ENCODE results near the gene EIF4G1. TPM values are rescaled to one million over a fixed set of nuclear protein-coding genes. Genes with fewer than 3 reads are reported as not detected.

Gene EIF4G1
- total RNA-seq, 1 experiment from 2014 or later = 496 TPM

DNA sequence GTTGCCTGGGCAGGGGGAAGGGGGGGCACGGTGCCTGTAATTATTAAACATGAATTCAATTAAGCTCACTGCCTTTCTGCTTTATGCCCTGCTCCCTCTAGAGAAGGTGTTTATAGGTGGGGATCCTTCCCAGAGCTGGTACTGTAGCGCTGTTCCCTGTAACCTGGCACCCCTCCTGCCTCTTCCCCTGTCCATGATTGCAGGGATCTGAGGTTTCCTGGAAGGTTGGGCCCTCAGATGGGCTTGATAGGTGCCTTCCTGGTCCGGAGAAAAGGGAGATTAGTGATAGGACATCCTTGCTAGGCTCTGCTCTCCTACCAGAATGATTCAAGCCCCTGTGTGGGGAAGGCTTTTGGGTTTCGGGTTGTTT, 20.9 kb downstream of the EIF4G1 start:
- peak overlapping the region; percentile 85 for H3K27ac ChIP-seq (ENCODE audit: low read depth, low read length)
- H3K9me3 ChIP-seq (ENCODE audit: control insufficient read depth in 1 of 2, insufficient read depth in 1 of 2, low read depth in 1 of 2, low read length in 2 of 2) = no peaks in the 10 kb centered on the region
- H3K4me2 ChIP-seq (ENCODE audit: low read length) = peak overlapping the region; percentile 90
- no peaks in the 10 kb centered on the region for H3K27me3 ChIP-seq (ENCODE audit: insufficient read depth, low read length)
- no peak for DNase-seq (ENCODE audit: low read depth, low spot score)
- no peaks in the 10 kb centered on the region for H3K9me2 ChIP-seq (ENCODE audit: insufficient read depth)
- H3K36me3 ChIP-seq (ENCODE audit: control insufficient read depth in 1 of 2, insufficient read depth in 2 of 2, low read length in 2 of 2) = peaks cover 32 to 44% of the 10 kb centered on the region in 2 experiments
- intact Hi-C loops (cut with micrococcal nuclease) = no loop called here
- peaks cover 54% of the 10 kb centered on the region for H3K79me2 ChIP-seq (ENCODE audit: insufficient read depth, low read length)
- no peak overlapping the region for H2AFZ ChIP-seq (ENCODE audit: low read depth, low read length, poor library complexity, severe bottlenecking)
- H4K20me1 ChIP-seq (ENCODE audit: insufficient read depth) = peaks cover 28% of the 10 kb centered on the region; the same call in 1 of the 2 replicates
- no TSS peak for BruUV-seq (replicated peaks)
- POLR2A ChIA-PET = no interaction called here
- ATAC-seq = peak; percentile 28
- TF ChIP-seq CEBPB (IDR thresholded peaks at IDR 0.05; ENCODE audit: low read depth) (no peak), TCF7L2 (IDR thresholded peaks at IDR 0.05; ENCODE audit: borderline replicate concordance, extremely low read depth, insufficient read depth, insufficient read length) (no peak), SIN3A (IDR thresholded peaks at IDR 0.05; ENCODE audit: low read depth) (no peak), RAD21 (IDR thresholded peaks at IDR 0.05; ENCODE audit: low read depth) (no peak), CBX3 (IDR thresholded peaks at IDR 0.05; ENCODE audit: low read depth) (no peak), POLR2AphosphoS5 (IDR thresholded peaks at IDR 0.05; ENCODE audit: low read depth, low read length) (no peak), EGR1 (IDR thresholded peaks at IDR 0.05; ENCODE audit: low read depth) (no peak), MAX (IDR thresholded peaks at IDR 0.05) (no peak), EZH2 (IDR thresholded peaks at IDR 0.05) (no peak), ZFX (IDR thresholded peaks at IDR 0.05) (no peak), JUND (IDR thresholded peaks at IDR 0.05) (no peak), FOSL1 (IDR thresholded peaks at IDR 0.05; ENCODE audit: low read depth) (no peak), SP1 (IDR thresholded peaks at IDR 0.05; ENCODE audit: low read depth) (no peak), ELF1 (IDR thresholded peaks at IDR 0.05; ENCODE audit: borderline replicate concordance, low read depth) (no peak)
- TF ChIP-seq, protein P1, sequence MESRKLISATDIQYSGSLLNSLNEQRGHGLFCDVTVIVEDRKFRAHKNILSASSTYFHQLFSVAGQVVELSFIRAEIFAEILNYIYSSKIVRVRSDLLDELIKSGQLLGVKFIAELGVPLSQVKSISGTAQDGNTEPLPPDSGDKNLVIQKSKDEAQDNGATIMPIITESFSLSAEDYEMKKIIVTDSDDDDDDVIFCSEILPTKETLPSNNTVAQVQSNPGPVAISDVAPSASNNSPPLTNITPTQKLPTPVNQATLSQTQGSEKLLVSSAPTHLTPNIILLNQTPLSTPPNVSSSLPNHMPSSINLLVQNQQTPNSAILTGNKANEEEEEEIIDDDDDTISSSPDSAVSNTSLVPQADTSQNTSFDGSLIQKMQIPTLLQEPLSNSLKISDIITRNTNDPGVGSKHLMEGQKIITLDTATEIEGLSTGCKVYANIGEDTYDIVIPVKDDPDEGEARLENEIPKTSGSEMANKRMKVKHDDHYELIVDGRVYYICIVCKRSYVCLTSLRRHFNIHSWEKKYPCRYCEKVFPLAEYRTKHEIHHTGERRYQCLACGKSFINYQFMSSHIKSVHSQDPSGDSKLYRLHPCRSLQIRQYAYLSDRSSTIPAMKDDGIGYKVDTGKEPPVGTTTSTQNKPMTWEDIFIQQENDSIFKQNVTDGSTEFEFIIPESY (IDR thresholded peaks at IDR 0.05; ENCODE audit: extremely low read depth, insufficient replicate concordance, low read length) = no peak
- H3K4me3 ChIP-seq (replicated peaks in 1 of 2; ENCODE audit: low read depth in 1 of 2, low read length in 2 of 2) = peak overlapping the region in 1 of 2 experiments; percentile 73; a peak in 3 of 4 replicates
- peak overlapping the region; percentile 83 for H3K9ac ChIP-seq (ENCODE audit: low read length)
- H3K4me1 ChIP-seq (ENCODE audit: control insufficient read depth in 1 of 2, insufficient read depth in 2 of 2, low read length in 2 of 2) = peaks cover 2 to 68% of the 10 kb centered on the region in 2 experiments; a peak in 3 of 4 replicates
- RAD21 ChIA-PET (ENCODE audit: low non-redundant PET in 1 of 2, low total read pairs in 2 of 2, uncharacterized antibody in 2 of 2, unreplicated experiment in 2 of 2) = no interaction called here
- CTCF ChIA-PET = interaction anchor here (0.9 to 1.3 kb wide), 2 partner anchors 10 to 46 kb away, joined by 3 read pairs; no protein-coding TSS in a partner anchor

All from HCT116 (cell line).